NCI-H510A treated with DMSO at 0.1 percent for 48 hours (cell line): ENCODE results near the gene PHKA2.
"Not testable (repeated sequence)": the region's sequence is repeated elsewhere in the genome, so short reads cannot be mapped to it uniquely, and the experiment has no call there.

ENCODE experiments used
- DNase-seq: peaks from one replicate; lab custom pipeline; 2025; lab: John Stamatoyannopoulos, UW

The PHKA2 gene

DNA sequence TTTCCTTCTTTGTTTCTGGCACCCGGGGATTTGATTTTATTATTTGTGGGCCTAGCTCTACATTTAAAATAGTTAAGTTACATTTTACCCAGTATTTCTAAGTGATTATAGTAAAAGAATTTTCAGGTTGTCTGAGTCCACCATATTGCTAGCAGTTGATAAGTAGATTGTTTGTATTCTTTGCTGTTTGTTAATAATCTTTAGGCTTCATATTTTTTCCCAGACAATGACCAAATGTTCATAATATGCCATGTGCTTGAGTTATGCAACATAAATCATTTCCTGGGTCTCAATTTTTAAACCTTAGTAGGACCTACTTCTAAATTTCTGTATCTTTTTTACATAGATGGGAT is 127.3 kb downstream of the PHKA2 start:
- DNase-seq = no peak

GRCh38 chrX:18855919-18856644 is 127.8 kb downstream of the PHKA2 start:
- no peak for DNase-seq

DNA sequence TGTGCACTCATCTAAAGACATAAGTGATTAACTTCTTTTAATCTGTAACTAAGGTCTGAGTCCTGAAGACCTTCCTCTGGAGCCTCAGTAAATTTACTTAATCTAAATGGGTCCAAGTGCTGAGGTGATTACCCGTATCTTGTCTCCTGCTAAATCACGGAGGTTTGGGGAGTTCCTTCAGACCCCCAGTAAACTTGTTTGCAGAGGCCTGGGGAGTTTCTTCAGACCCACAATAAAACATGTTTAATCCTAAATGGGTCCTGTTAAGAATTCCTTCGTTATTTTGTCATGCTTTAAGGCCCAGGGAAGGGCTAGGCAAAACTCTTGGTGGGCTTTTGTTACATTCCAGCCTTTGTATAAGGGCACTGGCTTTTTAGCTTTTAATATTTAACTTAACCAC is 136.0 kb downstream of the PHKA2 start:
- DNase-seq = not testable (repeated sequence)
